Measurements from ENCODE around the gene EYA2.
"Not testable (repeated sequence)": the region's sequence is repeated elsewhere in the genome, so short reads cannot be mapped to it uniquely, and the experiment has no call there.

EYA2 gene

DNA sequence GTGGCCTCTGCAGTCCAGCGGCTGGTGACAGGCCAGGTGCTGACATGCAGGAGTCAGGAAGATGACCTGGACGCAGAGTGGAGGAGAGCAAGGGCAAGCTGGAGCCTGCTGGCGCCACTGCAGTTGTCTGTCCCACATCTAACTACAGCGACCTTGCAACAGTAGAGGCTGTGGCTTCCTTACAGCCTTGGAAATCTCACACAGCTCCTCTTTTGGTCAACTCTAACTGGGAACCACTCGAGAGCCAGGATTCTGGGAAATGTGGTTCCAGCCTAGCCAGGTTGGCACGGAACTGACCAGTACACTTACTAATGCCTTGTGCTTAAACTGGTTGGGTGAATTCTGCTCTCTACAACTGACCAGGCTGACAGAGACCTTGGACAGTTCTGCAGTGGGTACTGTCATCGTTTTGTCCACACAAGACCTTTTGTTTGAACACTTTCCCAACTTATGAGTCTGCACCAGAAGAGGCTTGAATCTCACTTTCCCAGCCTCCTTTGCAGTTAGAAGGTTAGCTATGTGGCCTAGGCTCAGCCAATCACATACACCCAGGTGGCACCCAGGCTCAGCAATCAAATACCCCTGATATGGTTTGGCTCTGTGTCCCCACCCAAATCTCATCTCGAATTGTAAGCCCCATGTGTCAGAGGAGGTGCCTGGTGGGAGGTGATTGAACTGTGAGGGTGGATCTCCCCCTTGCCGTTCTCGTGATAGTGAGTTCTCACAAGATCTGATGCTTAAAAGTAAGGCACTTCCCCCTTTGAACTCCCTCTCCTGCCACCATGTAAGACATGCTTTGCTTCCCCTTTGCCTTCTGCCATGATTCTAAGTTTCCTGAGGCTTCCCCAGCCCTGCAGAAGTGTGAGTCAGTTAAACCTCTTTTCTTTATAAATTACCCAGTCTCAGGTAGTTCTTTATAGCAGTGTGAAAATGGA is 308.4 kb downstream of the EYA2 start:
- Histone ChIP-seq H2BK12ac (ENCODE audit: low read length) (no peak overlapping the region), H2BK120ac (ENCODE audit: low read depth, low read length) (no peak overlapping the region), H3K79me1 (ENCODE audit: low read depth, low read length) (no peaks in the 10 kb centered on the region), H4K91ac (ENCODE audit: low read depth, low read length, poor library complexity) (no peak overlapping the region), H3K23ac (ENCODE audit: low read depth, low read length, poor library complexity) (no peak overlapping the region), H2AK5ac (ENCODE audit: low read depth, low read length) (no peak overlapping the region), H3K4me3 (ENCODE audit: low read length in 2 of 2) (no peak overlapping the region), H3K36me3 (replicated peaks in 1 of 2; ENCODE audit: control insufficient read depth in 2 of 2, insufficient read depth in 2 of 2, low read length in 2 of 2) (peaks cover 0 to 9% of the 10 kb centered on the region in 2 donors), H3K14ac (ENCODE audit: low read length) (no peak overlapping the region), H3K9me3 (replicated peaks in 1 of 2; ENCODE audit: control insufficient read depth in 2 of 2, insufficient read depth in 1 of 2, low read depth in 1 of 2, low read length in 2 of 2) (no peaks in the 10 kb centered on the region), H3K4me2 (ENCODE audit: insufficient read depth, low read length, poor library complexity, severe bottlenecking) (no peak overlapping the region), H2BK15ac (ENCODE audit: low read length) (no peak overlapping the region), H3K27me3 (ENCODE audit: control insufficient read depth in 3 of 3, insufficient read depth in 3 of 3, low read depth in 1 of 3, low read length in 3 of 3) (no peaks in the 10 kb centered on the region), H4K8ac (ENCODE audit: low read depth, low read length) (no peak overlapping the region), H2BK5ac (ENCODE audit: low read length) (no peak overlapping the region), H3K4me1 (ENCODE audit: control insufficient read depth in 2 of 2, insufficient read depth in 1 of 2, low read depth in 1 of 2, low read length in 2 of 2) (peaks cover 0 to 8% of the 10 kb centered on the region in 2 donors), H2AFZ (ENCODE audit: low read length) (no peak overlapping the region), H3K18ac (ENCODE audit: low read length) (no peak overlapping the region), H3K4ac (ENCODE audit: low read length) (no peak overlapping the region), H3K9ac (ENCODE audit: low read depth, low read length, poor library complexity) (no peak overlapping the region), H3K27ac (replicated peaks; ENCODE audit: low read length) (no peak overlapping the region)
- DNase-seq (ENCODE audit: low spot score), result no peak
- WGBS, 2 donors (ENCODE audit: extremely low coverage in 2 of 2, insufficient read length in 2 of 2, insufficient replicate concordance in 1 of 2), result no CpG with 5 or more reads among the region's 10 CpGs

DNA sequence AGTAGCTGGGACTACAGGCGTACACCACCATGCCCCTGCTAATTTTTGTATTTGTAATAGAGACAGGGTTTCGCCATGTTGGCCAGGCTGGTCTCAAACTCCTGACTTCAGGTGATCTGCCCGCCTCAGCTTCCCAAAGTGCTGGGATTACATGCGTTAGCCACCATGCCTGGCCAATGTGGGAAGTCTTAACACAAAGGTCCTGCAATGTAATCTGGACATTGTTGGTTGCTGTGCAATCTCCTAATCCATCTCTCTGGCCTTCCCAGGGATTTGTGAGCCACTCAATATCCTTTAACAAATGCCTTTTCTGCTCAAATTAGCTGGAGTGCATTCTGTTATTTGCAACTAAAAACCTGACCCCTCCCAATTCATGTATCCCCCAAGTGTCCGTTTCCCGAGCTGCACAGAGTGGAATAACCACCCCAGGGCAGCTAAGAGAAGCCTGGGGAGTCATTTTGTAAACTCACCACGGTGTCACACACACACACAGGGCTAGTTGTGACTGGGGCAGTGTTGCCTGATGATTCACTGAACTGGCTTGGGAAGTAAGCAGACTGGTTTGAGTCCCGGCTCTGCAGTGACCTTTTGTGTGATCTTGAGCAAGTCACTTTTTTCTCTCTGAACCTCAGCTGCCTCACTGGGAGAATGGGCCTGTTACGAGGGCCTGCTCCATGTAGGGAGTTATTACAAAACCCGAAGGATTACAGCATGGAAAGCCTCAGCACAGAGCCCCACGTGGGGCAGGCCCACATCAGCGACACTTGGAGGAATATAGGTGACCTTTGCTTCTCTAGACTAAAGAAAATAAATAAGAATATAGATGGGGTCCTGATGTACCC is 309.6 kb downstream of the EYA2 start:
- peaks cover 4 to 22% of the 10 kb centered on the region in 2 donors for H3K36me3 ChIP-seq (replicated peaks in 1 of 2; ENCODE audit: control insufficient read depth in 2 of 2, insufficient read depth in 2 of 2, low read length in 2 of 2)
- DNase-seq (ENCODE audit: low spot score), result no peak
- H3K14ac ChIP-seq (ENCODE audit: low read length), result no peak overlapping the region
- H2AK5ac ChIP-seq (ENCODE audit: low read depth, low read length), result no peak overlapping the region
- no CpG with 5 or more reads among the region's 12 CpGs for WGBS, 2 donors (ENCODE audit: extremely low coverage in 2 of 2, insufficient read length in 2 of 2, insufficient replicate concordance in 1 of 2)
- H4K8ac ChIP-seq (ENCODE audit: low read depth, low read length), result no peak overlapping the region
- H2BK5ac ChIP-seq (ENCODE audit: low read length), result no peak overlapping the region
- no peak overlapping the region for H2BK12ac ChIP-seq (ENCODE audit: low read length)
- no peak overlapping the region for H2AFZ ChIP-seq (ENCODE audit: low read length)
- H3K18ac ChIP-seq (ENCODE audit: low read length), result no peak overlapping the region
- no peak overlapping the region for H4K91ac ChIP-seq (ENCODE audit: low read depth, low read length, poor library complexity)
- no peak overlapping the region for H3K4ac ChIP-seq (ENCODE audit: low read length)
- H3K4me2 ChIP-seq (ENCODE audit: insufficient read depth, low read length, poor library complexity, severe bottlenecking), result no peak overlapping the region
- peaks cover 0 to 8% of the 10 kb centered on the region in 2 donors for H3K4me1 ChIP-seq (ENCODE audit: control insufficient read depth in 2 of 2, insufficient read depth in 1 of 2, low read depth in 1 of 2, low read length in 2 of 2)
- no peaks in the 10 kb centered on the region for H3K9me3 ChIP-seq (replicated peaks in 1 of 2; ENCODE audit: control insufficient read depth in 2 of 2, insufficient read depth in 1 of 2, low read depth in 1 of 2, low read length in 2 of 2)
- H3K27ac ChIP-seq (replicated peaks; ENCODE audit: low read length), result no peak overlapping the region
- no peaks in the 10 kb centered on the region for H3K79me1 ChIP-seq (ENCODE audit: low read depth, low read length)
- H3K4me3 ChIP-seq (ENCODE audit: low read length in 2 of 2), result no peak overlapping the region
- no peaks in the 10 kb centered on the region for H3K27me3 ChIP-seq (ENCODE audit: control insufficient read depth in 3 of 3, insufficient read depth in 3 of 3, low read depth in 1 of 3, low read length in 3 of 3)
- H3K9ac ChIP-seq (ENCODE audit: low read depth, low read length, poor library complexity), result no peak overlapping the region
- H3K23ac ChIP-seq (ENCODE audit: low read depth, low read length, poor library complexity), result no peak overlapping the region
- H2BK15ac ChIP-seq (ENCODE audit: low read length), result no peak overlapping the region
- H2BK120ac ChIP-seq (ENCODE audit: low read depth, low read length), result no peak overlapping the region

- H4K8ac ChIP-seq (ENCODE audit: low read depth, low read length); H4K91ac ChIP-seq (ENCODE audit: low read depth, low read length, poor library complexity); H3K27ac ChIP-seq (replicated peaks; ENCODE audit: low read length); H3K4me3 ChIP-seq (ENCODE audit: low read length in 2 of 2); H3K4me1 ChIP-seq (ENCODE audit: control insufficient read depth in 2 of 2, insufficient read depth in 1 of 2, low read depth in 1 of 2, low read length in 2 of 2); H2AK5ac ChIP-seq (ENCODE audit: low read depth, low read length); H3K9ac ChIP-seq (ENCODE audit: low read depth, low read length, poor library complexity); H3K79me1 ChIP-seq (ENCODE audit: low read depth, low read length); H3K23ac ChIP-seq (ENCODE audit: low read depth, low read length, poor library complexity); H2AFZ ChIP-seq (ENCODE audit: low read length); H3K4me2 ChIP-seq (ENCODE audit: insufficient read depth, low read length, poor library complexity, severe bottlenecking); H2BK120ac ChIP-seq (ENCODE audit: low read depth, low read length); DNase-seq (ENCODE audit: low spot score); H2BK5ac ChIP-seq (ENCODE audit: low read length); H2BK12ac ChIP-seq (ENCODE audit: low read length); H3K14ac ChIP-seq (ENCODE audit: low read length); H3K9me3 ChIP-seq (replicated peaks in 1 of 2; ENCODE audit: control insufficient read depth in 2 of 2, insufficient read depth in 1 of 2, low read depth in 1 of 2, low read length in 2 of 2); H2BK15ac ChIP-seq (ENCODE audit: low read length); H3K4ac ChIP-seq (ENCODE audit: low read length); H3K18ac ChIP-seq (ENCODE audit: low read length); H3K27me3 ChIP-seq (ENCODE audit: control insufficient read depth in 3 of 3, insufficient read depth in 3 of 3, low read depth in 1 of 3, low read length in 3 of 3): not testable (repeated sequence)
- no CpG with 5 or more reads among the region's 11 CpGs for WGBS, 2 donors (ENCODE audit: extremely low coverage in 2 of 2, insufficient read length in 2 of 2, insufficient replicate concordance in 1 of 2)
- peaks cover 7 to 27% of the 10 kb centered on the region in 2 donors for H3K36me3 ChIP-seq (replicated peaks in 1 of 2; ENCODE audit: control insufficient read depth in 2 of 2, insufficient read depth in 2 of 2, low read length in 2 of 2)
These were observed 310.1 kb downstream of the EYA2 start for GRCh38 chr20:47204850-47205122.

GRCh38 chr20:47205577-47206123 is 311.0 kb downstream of the EYA2 start:
- Histone ChIP-seq H3K27ac (replicated peaks; ENCODE audit: low read length) (no peak overlapping the region), H2BK15ac (ENCODE audit: low read length) (no peak overlapping the region), H3K36me3 (replicated peaks in 1 of 2; ENCODE audit: control insufficient read depth in 2 of 2, insufficient read depth in 2 of 2, low read length in 2 of 2) (peaks cover 12 to 36% of the 10 kb centered on the region in 2 donors), H4K8ac (ENCODE audit: low read depth, low read length) (no peak overlapping the region), H3K27me3 (ENCODE audit: control insufficient read depth in 3 of 3, insufficient read depth in 3 of 3, low read depth in 1 of 3, low read length in 3 of 3) (no peaks in the 10 kb centered on the region), H3K79me1 (ENCODE audit: low read depth, low read length) (no peaks in the 10 kb centered on the region), H3K18ac (ENCODE audit: low read length) (no peak overlapping the region), H2BK5ac (ENCODE audit: low read length) (no peak overlapping the region), H3K14ac (ENCODE audit: low read length) (no peak overlapping the region), H3K4me3 (ENCODE audit: low read length in 2 of 2) (no peak overlapping the region), H2AK5ac (ENCODE audit: low read depth, low read length) (no peak overlapping the region), H3K4ac (ENCODE audit: low read length) (no peak overlapping the region), H2BK12ac (ENCODE audit: low read length) (no peak overlapping the region), H3K4me1 (ENCODE audit: control insufficient read depth in 2 of 2, insufficient read depth in 1 of 2, low read depth in 1 of 2, low read length in 2 of 2) (peaks cover 0 to 8% of the 10 kb centered on the region in 2 donors), H3K9me3 (replicated peaks in 1 of 2; ENCODE audit: control insufficient read depth in 2 of 2, insufficient read depth in 1 of 2, low read depth in 1 of 2, low read length in 2 of 2) (no peaks in the 10 kb centered on the region), H3K9ac (ENCODE audit: low read depth, low read length, poor library complexity) (no peak overlapping the region), H4K91ac (ENCODE audit: low read depth, low read length, poor library complexity) (no peak overlapping the region), H3K23ac (ENCODE audit: low read depth, low read length, poor library complexity) (no peak overlapping the region), H2AFZ (ENCODE audit: low read length) (no peak overlapping the region), H3K4me2 (ENCODE audit: insufficient read depth, low read length, poor library complexity, severe bottlenecking) (no peak overlapping the region), H2BK120ac (ENCODE audit: low read depth, low read length) (no peak overlapping the region)
- peak; percentile 9 for DNase-seq (ENCODE audit: low spot score)
- WGBS, 2 donors (ENCODE audit: extremely low coverage in 2 of 2, insufficient read length in 2 of 2, insufficient replicate concordance in 1 of 2), result no CpG with 5 or more reads among the region's 9 CpGs

Data from neuronal stem cell (in vitro differentiated cells).